ENCODE results near the gene IFNA13.

DNA sequence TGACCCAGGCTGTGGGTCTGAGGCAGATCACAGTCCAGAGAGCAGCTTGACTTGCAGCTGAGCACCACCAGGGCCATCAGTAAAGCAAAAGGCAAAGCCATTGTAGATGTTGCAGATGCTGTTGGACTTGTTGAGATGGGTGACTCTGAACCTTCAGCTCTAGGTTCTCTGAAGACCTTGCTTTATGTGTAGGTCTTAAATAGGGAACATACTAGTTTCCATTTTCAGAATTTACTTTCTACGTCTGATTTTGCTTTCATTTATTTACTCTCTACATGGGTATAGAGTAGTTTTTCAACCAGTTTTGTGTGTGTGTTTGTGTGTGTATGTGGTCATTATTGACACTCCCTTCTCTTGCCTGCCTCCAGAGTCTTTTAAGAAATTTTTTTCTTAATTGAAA is 17.1 kb downstream of the IFNA13 start, which contains the start of gene IFNA6:
- TF ChIP-seq, protein P1, sequence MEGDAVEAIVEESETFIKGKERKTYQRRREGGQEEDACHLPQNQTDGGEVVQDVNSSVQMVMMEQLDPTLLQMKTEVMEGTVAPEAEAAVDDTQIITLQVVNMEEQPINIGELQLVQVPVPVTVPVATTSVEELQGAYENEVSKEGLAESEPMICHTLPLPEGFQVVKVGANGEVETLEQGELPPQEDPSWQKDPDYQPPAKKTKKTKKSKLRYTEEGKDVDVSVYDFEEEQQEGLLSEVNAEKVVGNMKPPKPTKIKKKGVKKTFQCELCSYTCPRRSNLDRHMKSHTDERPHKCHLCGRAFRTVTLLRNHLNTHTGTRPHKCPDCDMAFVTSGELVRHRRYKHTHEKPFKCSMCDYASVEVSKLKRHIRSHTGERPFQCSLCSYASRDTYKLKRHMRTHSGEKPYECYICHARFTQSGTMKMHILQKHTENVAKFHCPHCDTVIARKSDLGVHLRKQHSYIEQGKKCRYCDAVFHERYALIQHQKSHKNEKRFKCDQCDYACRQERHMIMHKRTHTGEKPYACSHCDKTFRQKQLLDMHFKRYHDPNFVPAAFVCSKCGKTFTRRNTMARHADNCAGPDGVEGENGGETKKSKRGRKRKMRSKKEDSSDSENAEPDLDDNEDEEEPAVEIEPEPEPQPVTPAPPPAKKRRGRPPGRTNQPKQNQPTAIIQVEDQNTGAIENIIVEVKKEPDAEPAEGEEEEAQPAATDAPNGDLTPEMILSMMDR (IDR thresholded peaks at IDR 0.05) = no peak
- TF ChIP-seq POLR2A (IDR thresholded peaks at IDR 0.05) (no peak), POLR2AphosphoS5 (IDR thresholded peaks at IDR 0.05) (no peak)

Measured in breast epithelium (tissue), 3 donors.